ENCODE data around the gene TRIM61.
A peak's percentile ranks its signal among the peaks of the same experiment; 100 is the strongest.
"Not testable (repeated sequence)": the region's sequence is repeated elsewhere in the genome, so short reads cannot be mapped to it uniquely, and the experiment has no call there.

The TRIM61 gene

DNA sequence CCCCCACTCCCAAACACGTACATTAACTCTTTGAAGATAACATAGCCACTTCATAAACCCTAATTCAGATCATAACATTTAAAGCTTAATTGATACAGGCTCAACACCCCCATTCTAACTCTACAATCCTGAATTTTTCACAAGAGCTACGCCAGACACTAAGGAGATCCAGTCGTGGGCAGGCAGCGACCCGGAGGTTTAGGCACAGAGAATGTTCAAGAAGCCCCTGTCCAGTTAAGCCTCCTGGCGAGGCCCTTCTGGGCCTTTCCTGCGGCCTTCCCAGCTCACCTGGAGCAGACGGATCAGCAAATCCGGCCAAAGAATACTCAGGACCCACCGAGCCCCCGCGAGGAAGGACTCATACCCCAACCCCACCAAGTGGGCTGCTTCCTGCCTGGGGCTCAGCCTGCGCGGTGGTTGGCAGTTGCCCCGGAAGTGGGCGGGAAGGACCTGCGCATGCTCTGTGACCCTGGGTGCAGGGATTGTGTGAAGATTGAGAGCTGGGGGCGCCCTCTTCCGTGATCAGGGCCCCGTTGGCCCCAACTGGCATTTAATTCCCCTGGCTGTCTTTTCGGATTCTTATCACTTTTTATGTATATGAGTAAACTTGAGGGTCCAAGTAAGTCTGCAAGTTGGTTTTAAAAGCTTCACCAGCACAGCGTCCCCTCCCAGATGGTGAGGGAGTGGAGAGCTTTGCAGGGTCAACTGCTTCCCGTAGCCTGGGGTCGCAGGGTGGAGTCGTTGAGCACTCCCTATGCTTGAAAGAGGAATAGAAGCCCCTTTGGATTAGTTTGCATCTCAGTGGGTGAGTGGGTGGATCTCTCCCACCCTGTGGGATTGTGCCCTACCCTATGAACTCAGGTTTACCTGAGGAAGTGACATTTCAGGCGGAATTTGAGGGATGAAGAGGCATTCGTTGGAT is at the start of gene TRIM61:
TRIM61 (minus strand) TSS at position 415 of the 922 bp plus-strand sequence. CDS start 7,655 bp downstream, outside the sequence.
- TF ChIP-seq ZNF274 (IDR thresholded peaks at IDR 0.05; ENCODE audit: low read depth, low read length) = no peak
- H3K4me3 ChIP-seq (ENCODE audit: low read length) = peak within 1 kb of the TSS; percentile 85

DNA sequence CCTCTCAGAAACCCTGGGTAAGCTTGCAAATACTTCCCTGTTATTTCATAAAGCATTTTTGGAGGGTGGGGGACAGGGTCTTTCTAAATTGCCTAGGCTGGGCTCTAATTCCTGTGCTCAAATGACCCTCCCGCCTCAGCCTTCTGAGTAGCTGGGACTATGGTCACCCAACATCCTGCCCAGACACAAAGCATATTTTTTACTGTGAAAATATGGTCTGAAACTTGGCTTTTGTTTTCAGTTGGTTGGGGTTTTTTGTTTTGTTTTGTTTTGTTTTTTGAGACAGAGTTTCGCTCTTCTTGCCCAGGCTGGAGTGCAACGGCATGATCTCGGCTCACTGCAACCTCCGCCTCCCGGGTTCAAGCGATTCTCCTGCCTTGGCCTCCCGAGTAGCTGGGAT is 48.3 kb upstream of the TRIM61 start:
- not testable (repeated sequence) for H3K4me3 ChIP-seq (ENCODE audit: low read length)

DNA sequence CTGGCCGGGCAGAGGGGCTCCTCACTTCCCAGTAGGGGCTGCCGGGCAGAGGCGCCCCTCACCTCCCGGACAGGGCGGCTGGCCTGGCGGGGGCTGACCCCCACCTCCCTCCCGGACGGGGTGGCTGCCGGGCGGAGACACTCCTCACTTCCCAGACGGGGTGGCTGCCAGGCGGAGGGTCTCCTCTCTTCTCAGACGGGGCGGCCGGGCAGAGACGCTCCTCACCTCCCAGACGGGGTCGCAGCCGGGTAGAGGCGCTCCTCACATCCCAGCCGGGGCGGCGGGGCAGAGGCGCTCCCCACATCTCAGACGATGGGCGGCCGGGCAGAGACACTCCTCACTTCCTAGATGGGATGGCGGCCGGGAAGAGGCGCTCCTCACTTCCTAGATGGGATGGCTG is 42.5 kb upstream of the TRIM61 start:
- H3K4me3 ChIP-seq (ENCODE audit: low read length) = not testable (repeated sequence)

DNA sequence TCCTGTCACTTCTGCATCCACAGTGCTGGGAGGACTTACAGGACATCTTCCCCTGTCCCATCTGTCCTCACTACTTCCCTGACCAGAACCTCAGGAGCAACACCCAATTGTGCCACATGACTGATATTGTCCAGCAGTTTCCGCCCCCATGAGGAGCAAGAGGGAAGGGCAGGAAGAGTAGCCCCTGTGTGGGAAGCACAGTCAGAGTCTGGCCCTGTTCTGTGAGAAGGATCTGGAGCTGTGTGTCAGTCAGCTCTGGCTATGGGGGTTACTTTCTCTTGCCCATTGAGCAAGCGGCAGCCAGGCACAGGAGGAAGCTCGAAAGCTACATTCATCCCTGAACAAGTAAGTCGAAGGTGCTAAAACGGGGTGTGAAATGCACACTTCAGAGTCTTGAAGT is 39.5 kb upstream of the TRIM61 start:
- H3K4me3 ChIP-seq (ENCODE audit: low read length) = no peak overlapping the region
- TF ChIP-seq ZNF274 (IDR thresholded peaks at IDR 0.05; ENCODE audit: low read depth, low read length) = no peak

DNA sequence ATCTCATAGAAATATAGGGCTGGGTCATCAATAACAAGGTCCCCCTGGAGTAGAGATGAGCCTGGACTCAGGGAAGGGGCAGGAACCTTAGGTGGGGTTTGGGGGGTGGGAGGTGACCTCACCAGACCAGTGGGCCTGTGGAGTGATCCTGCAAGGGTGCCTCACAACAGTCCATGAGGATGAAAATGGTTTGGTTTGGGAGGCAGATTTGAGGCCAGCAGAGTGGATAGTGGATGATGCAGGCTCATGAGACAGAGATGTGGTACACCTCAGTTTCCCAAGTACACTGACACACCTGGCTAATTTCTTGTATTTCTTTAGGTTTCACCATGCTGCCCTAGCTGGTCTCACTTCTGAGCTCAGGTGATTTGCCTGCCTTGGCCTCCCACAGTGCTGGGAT is 36.2 kb upstream of the TRIM61 start:
- no peak overlapping the region for H3K4me3 ChIP-seq (ENCODE audit: low read length)
- no peak for TF ChIP-seq ZNF274 (IDR thresholded peaks at IDR 0.05; ENCODE audit: low read depth, low read length)

DNA sequence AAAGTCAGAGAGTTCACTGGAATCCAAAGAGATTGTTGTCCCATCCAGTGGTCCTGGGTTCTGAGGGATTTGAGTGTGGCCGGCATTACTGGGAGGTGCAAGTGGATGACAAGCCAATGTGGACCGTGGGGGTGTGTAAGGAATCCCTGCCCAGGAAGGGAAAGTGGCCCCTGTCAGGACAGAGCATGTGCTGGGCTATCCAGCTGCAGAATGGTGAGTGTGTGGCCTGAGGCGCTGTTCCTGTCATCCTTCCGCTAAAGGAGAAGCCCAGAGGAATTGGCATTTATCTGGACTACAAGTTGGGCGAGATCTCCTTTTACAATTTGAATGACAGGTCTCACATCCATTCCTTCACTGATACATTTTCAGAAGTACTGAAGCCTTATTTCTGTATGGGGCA is 33.9 kb upstream of the TRIM61 start:
- no peak for TF ChIP-seq ZNF274 (IDR thresholded peaks at IDR 0.05; ENCODE audit: low read depth, low read length)
- no peak overlapping the region for H3K4me3 ChIP-seq (ENCODE audit: low read length)

DNA sequence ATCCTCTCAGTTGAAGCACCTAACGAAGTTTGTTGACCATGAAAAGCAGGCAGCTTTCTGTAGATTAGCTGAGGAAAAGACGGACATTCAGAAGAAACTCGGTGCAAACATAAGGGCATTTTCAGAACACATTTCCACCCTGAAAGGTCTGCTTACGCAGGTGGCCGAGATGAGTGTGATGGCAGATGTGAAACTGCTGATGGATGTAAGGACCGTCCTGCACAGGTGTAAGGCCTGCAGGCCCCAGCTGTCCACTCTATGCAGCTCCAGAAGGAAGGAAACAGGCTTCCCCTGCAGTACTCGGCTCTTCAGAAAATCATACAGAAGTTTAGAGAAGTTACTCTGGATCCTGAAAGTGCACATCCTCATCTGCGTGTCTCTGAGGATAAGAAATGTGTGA is 33.5 kb upstream of the TRIM61 start:
- no peak for TF ChIP-seq ZNF274 (IDR thresholded peaks at IDR 0.05; ENCODE audit: low read depth, low read length)
- H3K4me3 ChIP-seq (ENCODE audit: low read length) = no peak overlapping the region

DNA sequence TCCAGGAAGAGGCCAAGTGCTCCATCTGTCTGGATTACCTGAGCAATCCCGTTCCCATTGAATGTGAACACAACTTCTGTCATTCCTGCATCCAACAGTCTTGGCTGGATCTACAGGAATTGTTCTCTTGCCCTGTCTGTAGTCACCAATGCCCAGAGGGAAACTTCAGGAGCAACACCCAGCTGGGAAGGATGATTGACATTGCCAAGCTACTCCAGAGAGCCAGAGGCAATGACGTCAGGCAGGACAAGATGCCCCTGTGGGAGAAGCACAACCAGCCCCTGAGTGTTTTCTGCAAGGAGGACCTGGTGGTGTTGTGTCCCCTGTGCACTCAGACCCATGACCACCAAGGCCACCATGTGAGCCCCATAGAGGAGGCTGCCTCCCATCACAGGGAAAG is 33.0 kb upstream of the TRIM61 start:
- no peak overlapping the region for H3K4me3 ChIP-seq (ENCODE audit: low read length)
- no peak for TF ChIP-seq ZNF274 (IDR thresholded peaks at IDR 0.05; ENCODE audit: low read depth, low read length)

DNA sequence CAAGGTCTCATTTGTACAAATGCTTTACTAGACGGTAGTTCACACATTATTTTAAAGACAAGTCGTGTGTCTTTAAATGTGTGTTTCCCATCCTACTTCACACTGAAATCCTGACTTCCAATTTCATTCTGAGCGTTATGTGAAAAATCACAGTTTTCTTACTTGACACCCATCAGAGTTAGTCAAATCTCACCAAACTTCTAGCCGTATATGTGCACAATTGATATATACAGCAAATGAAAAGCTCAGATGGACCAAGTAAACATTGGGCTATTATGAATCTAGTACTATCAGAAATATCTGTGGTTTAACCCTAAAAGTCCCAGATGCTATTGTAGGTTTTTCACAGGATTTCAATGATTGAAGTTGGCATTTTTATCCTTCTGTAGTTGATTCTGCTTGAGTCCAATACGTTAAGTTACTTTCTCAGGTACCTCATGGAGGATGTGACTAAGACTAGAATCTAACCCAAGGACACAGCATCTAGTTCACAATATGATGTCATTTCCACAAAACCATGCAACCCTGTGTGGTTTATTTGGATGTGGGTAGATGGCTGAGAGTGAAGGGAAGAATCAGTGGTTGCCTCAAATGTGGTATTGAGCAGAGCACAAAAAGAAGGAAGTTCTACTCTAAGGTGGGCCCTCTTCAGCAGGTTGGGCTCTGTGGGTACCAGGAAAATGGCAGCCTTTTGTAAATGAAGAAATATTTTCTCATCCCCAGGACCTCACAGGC is 32.2 kb upstream of the TRIM61 start:
- H3K4me3 ChIP-seq (ENCODE audit: low read length) = no peak overlapping the region
- TF ChIP-seq ZNF274 (IDR thresholded peaks at IDR 0.05; ENCODE audit: low read depth, low read length) = no peak

DNA sequence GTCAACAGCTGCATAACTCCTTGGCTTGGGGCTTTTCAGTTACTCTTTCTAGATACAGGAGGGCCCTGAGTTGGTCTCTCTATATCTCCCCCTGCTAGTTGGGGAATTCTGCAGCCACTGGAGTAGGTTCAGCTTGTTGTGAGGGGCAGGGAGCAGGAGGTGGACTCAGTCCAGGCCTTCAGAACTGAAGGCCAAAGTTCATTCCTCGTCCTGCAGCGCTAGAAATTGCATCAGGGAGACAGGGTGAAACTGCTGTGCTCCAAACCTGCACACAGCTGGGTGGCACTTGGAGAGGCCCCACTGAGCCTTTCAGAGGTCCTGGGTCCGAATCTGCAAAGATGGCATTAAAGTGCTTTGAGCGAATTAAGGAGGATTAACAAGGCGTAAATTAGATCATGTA is 29.4 kb upstream of the TRIM61 start:
- TF ChIP-seq ZNF274 (IDR thresholded peaks at IDR 0.05; ENCODE audit: low read depth, low read length) = no peak
- H3K4me3 ChIP-seq (ENCODE audit: low read length) = no peak overlapping the region

DNA sequence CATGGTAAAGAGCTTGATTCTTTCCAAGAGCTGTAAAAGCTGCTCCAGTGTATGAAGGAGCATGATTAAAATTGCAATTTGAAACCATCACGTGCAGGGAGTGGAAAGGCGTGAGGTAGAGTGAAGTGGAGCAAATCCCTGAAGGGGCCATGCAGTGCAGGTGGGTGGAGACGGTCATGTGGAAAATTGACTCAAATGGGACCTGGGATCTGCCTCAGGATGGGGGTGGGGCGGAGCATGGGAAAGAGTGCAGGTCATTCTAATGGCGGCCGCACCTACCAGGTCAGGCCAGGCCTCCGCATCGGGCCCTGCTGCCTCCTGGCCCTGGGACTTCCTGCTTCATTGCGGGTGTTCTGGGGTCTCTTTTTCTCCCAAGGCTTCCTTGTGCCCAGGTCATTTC is 29.0 kb upstream of the TRIM61 start:
- no peak for TF ChIP-seq ZNF274 (IDR thresholded peaks at IDR 0.05; ENCODE audit: low read depth, low read length)
- no peak overlapping the region for H3K4me3 ChIP-seq (ENCODE audit: low read length)

DNA sequence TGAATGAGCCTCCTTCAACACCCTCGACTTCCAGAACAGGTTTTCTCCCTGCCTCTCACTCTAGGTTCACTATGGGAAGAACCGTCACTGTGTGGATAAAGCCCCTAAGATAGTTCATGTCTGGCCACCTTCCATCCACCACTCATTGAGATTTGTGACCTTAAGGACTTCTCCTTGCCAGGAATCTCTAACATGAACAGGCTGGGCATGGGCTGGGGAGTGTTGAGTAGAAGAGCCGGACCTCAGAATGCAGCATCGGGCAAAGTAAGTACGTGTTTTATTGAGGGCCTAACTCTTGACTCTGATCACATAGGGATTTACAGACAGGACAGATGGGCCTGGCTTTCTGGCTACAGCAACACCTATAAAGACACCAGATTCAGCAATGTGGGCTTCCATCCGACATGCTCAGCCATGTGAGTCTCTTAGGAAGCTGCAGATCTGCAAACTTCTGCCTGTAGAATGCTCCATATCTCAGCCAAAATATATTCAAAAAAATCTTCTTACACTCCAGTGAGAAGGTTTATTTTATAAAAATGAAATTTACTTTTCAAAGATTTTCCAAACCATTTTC is 28.0 kb upstream of the TRIM61 start:
- no peak for TF ChIP-seq ZNF274 (IDR thresholded peaks at IDR 0.05; ENCODE audit: low read depth, low read length)
- H3K4me3 ChIP-seq (ENCODE audit: low read length) = no peak overlapping the region

DNA sequence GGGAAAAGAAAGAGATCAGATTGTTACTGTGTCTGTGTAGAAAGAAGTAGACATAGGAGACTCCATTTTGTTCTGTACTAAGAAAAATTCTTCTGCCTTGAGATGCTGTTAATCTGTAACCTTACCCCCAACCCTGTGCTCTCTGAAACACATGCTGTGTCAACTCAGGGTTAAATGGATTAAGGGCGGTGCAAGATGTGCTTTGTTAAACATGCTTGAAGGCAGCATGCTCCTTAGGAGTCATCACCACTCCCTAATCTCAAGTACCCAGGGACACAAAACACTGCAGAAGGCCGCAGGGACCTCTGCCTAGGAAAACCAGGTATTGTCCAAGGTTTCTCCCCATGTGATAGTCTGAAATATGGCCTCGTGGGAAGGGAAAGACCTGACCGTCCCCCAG is 24.5 kb upstream of the TRIM61 start:
- H3K4me3 ChIP-seq (ENCODE audit: low read length) = not testable (repeated sequence)

DNA sequence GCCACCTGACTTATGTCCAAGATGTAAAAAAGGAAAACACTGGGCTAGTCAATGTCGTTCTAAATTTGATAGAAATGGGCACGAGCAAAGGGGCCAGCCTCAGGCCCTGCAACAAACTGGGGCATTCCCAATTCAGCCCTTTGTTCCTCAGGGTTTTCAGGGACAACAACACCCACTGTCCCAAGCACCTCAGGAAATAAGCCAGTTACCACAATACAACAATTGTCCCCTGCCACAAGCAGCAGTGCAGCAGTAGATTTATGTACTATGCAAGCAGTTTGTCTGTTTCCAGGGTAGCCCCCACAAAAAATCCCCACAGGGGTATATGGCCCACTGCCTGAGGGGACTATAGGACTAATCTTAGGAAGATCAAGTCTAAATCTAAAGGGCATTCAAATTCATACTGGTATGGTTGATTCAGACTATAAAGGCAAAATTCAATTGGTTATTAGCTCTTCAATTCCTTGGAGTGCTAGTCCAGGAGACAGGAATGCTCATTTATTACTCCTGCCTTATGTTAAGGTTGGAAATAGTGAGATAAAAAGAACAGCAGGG is 21.1 kb upstream of the TRIM61 start:
- not testable (repeated sequence) for H3K4me3 ChIP-seq (ENCODE audit: low read length)

DNA sequence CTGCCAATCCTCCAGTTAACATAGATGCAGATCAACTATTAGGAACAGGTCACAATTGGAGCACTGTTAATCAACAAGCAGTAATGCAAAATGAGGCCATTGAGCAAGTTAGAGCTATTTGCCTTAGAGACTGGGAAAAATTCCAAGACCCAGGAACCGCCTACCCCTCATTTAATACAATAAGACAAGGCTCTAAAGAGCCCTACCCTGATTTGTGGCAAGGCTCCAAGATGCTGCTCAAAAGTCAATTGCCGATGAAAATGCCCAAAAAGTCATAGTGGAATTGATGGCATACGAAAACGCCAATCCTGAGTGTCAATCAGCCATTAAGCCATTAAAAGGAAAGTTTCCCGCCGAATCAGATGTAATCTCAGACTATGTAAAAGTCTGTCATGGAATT is 20.5 kb upstream of the TRIM61 start:
- no peak for TF ChIP-seq ZNF274 (IDR thresholded peaks at IDR 0.05; ENCODE audit: low read depth, low read length)
- H3K4me3 ChIP-seq (ENCODE audit: low read length) = no peak overlapping the region
